Measurements from ENCODE around the gene FOXN1.

- TF ChIP-seq POLR2AphosphoS5 (IDR thresholded peaks at IDR 0.05): no peak
- TF ChIP-seq POLR2A (IDR thresholded peaks at IDR 0.05): no peak
Observed at GRCh38 chr17:28503420-28503819, 2.7 kb upstream of the FOXN1 start.

Data from stomach (tissue), 4 donors.